Measurements from ENCODE around the gene PKLR. TPM values are rescaled to one million over a fixed set of nuclear protein-coding genes. Genes with fewer than 3 reads are reported as not detected.

PKLR gene
- total and polyA plus RNA-seq, 2 donors (not counting 3 experiments of a cell fraction or from before 2014, with no cell fraction given), result not detected

DNA sequence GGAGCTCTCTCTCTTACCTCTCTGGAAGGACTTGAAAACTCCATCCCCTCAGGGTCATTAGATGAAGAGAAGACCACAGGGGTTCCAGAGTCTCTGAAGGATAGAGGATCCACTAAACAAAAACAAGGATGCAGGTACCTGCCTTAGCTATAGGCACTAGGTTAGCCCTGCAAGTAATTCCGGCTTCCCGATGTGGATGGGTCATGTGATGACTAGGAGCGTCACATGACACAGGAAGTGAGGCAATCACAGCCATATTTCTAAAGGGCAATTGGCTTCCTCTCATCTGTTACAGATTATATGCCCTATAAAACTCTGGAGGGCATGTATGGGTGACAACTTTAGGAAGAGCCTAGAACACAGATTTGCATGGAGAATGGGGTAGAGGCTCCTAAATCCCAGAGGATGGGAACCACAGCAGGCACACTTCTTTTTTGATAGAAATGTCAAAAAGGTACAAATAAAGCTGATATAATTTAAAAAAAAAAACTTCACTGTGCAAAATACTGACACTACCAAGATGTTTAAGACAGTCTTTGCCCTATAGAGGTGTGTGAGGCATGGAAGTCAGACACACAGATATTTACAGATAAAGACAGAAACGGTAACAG is 60.1 kb downstream of the PKLR start:
- Histone ChIP-seq H3K9me3 (replicated peaks; ENCODE audit: control insufficient read depth, insufficient read depth, low read length) (no peaks in the 10 kb centered on the region), H3K9me1 (replicated peaks; ENCODE audit: control insufficient read depth, extremely low read depth, insufficient read depth, low read length) (no peaks in the 10 kb centered on the region), H3K4me1 (ENCODE audit: control insufficient read depth, extremely low read depth, insufficient read depth, low read length) (peaks cover 16% of the 10 kb centered on the region), H3K9ac (replicated peaks; ENCODE audit: extremely low read depth, insufficient read depth, low read length) (peak overlapping the region; percentile 58), H3K27me3 (ENCODE audit: control insufficient read depth in 2 of 2, insufficient read depth in 2 of 2, low read length in 2 of 2) (no peaks in the 10 kb centered on the region), H4K20me1 (replicated peaks; ENCODE audit: control insufficient read depth, extremely low read depth, insufficient read depth, low read length) (no peaks in the 10 kb centered on the region), H3K4me3 (replicated peaks in 1 of 3; ENCODE audit: insufficient read depth in 1 of 3, low read depth in 1 of 3, low read length in 3 of 3) (peak overlapping the region; percentile 38 to 74 (median 46)), H3K4me2 (ENCODE audit: insufficient read depth, low read length) (peak overlapping the region; percentile 82), H3K79me2 (ENCODE audit: control insufficient read depth, insufficient read depth, low read length) (peaks cover 7% of the 10 kb centered on the region), H3K27ac (ENCODE audit: insufficient read depth, low read depth, low read length) (peak overlapping the region; percentile 46), H3K36me3 (ENCODE audit: control insufficient read depth in 2 of 2, extremely low read depth in 1 of 2, insufficient read depth in 2 of 2, low read length in 2 of 2) (peaks cover 8 to 11% of the 10 kb centered on the region in 2 experiments), H2AFZ (ENCODE audit: low read depth, low read length) (peak overlapping the region; percentile 44)
- no peak for TF ChIP-seq FOS (IDR thresholded peaks at IDR 0.05; ENCODE audit: borderline replicate concordance, insufficient read depth, low read length)
- no peak for TF ChIP-seq JUN (IDR thresholded peaks at IDR 0.05; ENCODE audit: borderline replicate concordance, insufficient read depth, insufficient read length, low read depth)
- no peak for TF ChIP-seq GATA2 (IDR thresholded peaks at IDR 0.05; ENCODE audit: insufficient read depth, insufficient read length, low read depth, low read length)
- peak; percentile 48 for TF ChIP-seq POLR2A (IDR thresholded peaks at IDR 0.05; ENCODE audit: low read depth, low read length)
- no peak for TF ChIP-seq MYC (IDR thresholded peaks at IDR 0.05; ENCODE audit: low read depth, low read length)
- TF ChIP-seq, protein P1, sequence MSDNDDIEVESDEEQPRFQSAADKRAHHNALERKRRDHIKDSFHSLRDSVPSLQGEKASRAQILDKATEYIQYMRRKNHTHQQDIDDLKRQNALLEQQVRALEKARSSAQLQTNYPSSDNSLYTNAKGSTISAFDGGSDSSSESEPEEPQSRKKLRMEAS (IDR thresholded peaks at IDR 0.05; ENCODE audit: insufficient read depth, insufficient read length), result peak; percentile 90
- TF ChIP-seq, protein P2, sequence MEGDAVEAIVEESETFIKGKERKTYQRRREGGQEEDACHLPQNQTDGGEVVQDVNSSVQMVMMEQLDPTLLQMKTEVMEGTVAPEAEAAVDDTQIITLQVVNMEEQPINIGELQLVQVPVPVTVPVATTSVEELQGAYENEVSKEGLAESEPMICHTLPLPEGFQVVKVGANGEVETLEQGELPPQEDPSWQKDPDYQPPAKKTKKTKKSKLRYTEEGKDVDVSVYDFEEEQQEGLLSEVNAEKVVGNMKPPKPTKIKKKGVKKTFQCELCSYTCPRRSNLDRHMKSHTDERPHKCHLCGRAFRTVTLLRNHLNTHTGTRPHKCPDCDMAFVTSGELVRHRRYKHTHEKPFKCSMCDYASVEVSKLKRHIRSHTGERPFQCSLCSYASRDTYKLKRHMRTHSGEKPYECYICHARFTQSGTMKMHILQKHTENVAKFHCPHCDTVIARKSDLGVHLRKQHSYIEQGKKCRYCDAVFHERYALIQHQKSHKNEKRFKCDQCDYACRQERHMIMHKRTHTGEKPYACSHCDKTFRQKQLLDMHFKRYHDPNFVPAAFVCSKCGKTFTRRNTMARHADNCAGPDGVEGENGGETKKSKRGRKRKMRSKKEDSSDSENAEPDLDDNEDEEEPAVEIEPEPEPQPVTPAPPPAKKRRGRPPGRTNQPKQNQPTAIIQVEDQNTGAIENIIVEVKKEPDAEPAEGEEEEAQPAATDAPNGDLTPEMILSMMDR (IDR thresholded peaks at IDR 0.05; ENCODE audit: extremely low read depth in 1 of 2, insufficient read depth in 1 of 2, low read depth in 1 of 2, low read length in 2 of 2), result no peak
- TF ChIP-seq POLR2AphosphoS5 (IDR thresholded peaks at IDR 0.05; ENCODE audit: insufficient read depth, low read depth, low read length), result peak; percentile 32
- TF ChIP-seq EZH2 (IDR thresholded peaks at IDR 0.05; ENCODE audit: borderline replicate concordance, low read depth, low read length, severe bottlenecking), result no peak
- dilution Hi-C loops (cut with MboI; ENCODE audit: extremely low pct_ligation_motif_present, low sequenced_read_pairs) (no loop called here), intact Hi-C loops (cut with micrococcal nuclease) (no loop called here)
- BruUV-seq (replicated peaks), result no TSS peak
- peak; percentile 85 for FAIRE-seq
- ChIA-PET POLR2A (no interaction called here), CTCF (interaction anchor here (0.8 to 2.6 kb wide), 3 partner anchors 9 to 34 kb away, joined by 3 to 16 read pairs (median 4); no protein-coding TSS in a partner anchor)
- DNase-seq (ENCODE audit: low read depth, low spot score), result peak; percentile 81

MicroRNA genes within 50 kb of the gene (microRNA counts, 767-probe panel; counts per million panel counts)
- microRNA hsa-miR-555, result 723 counts per million, percentile 96 among the panel's probes with 10 or more counts

Small RNA genes lying within 50 kb of the gene (microRNA-seq; reads per million reads assigned to microRNA genes)
- gene MIR555 (ENCODE audit: borderline number of aligned reads, borderline replicate concordance), result not detected

Other genes starting within 250 kb of the PKLR start
- gene EFNA4, start 237.7 kb downstream of the PKLR start, total RNA-seq, result 16.5 and 17.5 TPM in 2 replicates
- 25.2 and 28.0 TPM in 2 replicates for gene EFNA4, start 237.7 kb downstream of the PKLR start, polyA plus RNA-seq
- 2.2 TPM in 2 replicates for gene EFNA3, start 222.6 kb downstream of the PKLR start, total RNA-seq
- gene EFNA3, start 222.6 kb downstream of the PKLR start, polyA plus RNA-seq, result 2.5 and 4.2 TPM in 2 replicates
- gene EFNA1, start 173.6 kb downstream of the PKLR start, total RNA-seq, result 107 and 111 TPM in 2 replicates
- gene EFNA1, start 173.6 kb downstream of the PKLR start, polyA plus RNA-seq, result 289 and 295 TPM in 2 replicates
- gene SLC50A1, start 165.6 kb downstream of the PKLR start, total RNA-seq, result 29.5 and 30.8 TPM in 2 replicates
- 66.1 and 70.4 TPM in 2 replicates for gene SLC50A1, start 165.6 kb downstream of the PKLR start, polyA plus RNA-seq
- 69.6 and 78.8 TPM in 2 replicates for gene DPM3, start 160.9 kb downstream of the PKLR start, total RNA-seq
- 258 and 315 TPM in 2 replicates for gene DPM3, start 160.9 kb downstream of the PKLR start, polyA plus RNA-seq
- gene KRTCAP2, start 128.1 kb downstream of the PKLR start, total RNA-seq, result 170 and 207 TPM in 2 replicates
- gene KRTCAP2, start 128.1 kb downstream of the PKLR start, polyA plus RNA-seq, result 362 and 409 TPM in 2 replicates
- 9.6 and 10.0 TPM in 2 replicates for gene TRIM46, start 127.6 kb downstream of the PKLR start, total RNA-seq
- 9.5 and 12.7 TPM in 2 replicates for gene TRIM46, start 127.6 kb downstream of the PKLR start, polyA plus RNA-seq
- gene THBS3, start 93.5 kb downstream of the PKLR start, total RNA-seq, result 22.4 and 23.6 TPM in 2 replicates
- 25.7 and 29.4 TPM in 2 replicates for gene THBS3, start 93.5 kb downstream of the PKLR start, polyA plus RNA-seq
- gene MTX1, start 92.7 kb downstream of the PKLR start, total RNA-seq, result 49.1 and 53.0 TPM in 2 replicates
- gene MTX1, start 92.7 kb downstream of the PKLR start, polyA plus RNA-seq, result 109 and 137 TPM in 2 replicates
- 61.8 and 62.7 TPM in 2 replicates for gene ENTREP3, start 46.0 kb downstream of the PKLR start, total RNA-seq
- 26.6 and 27.4 TPM in 2 replicates for gene ENTREP3, start 46.0 kb downstream of the PKLR start, polyA plus RNA-seq
- gene SCAMP3, start 39.1 kb downstream of the PKLR start, total RNA-seq, result 80.1 and 80.8 TPM in 2 replicates
- gene SCAMP3, start 39.1 kb downstream of the PKLR start, polyA plus RNA-seq, result 306 and 342 TPM in 2 replicates
- 61.7 and 69.1 TPM in 2 replicates for gene CLK2, start 27.9 kb downstream of the PKLR start, total RNA-seq
- 80.9 and 84.8 TPM in 2 replicates for gene CLK2, start 27.9 kb downstream of the PKLR start, polyA plus RNA-seq
- gene HCN3, start 24.0 kb downstream of the PKLR start, total RNA-seq, result 1.8 and 3.3 TPM in 2 replicates
- 4.1 and 4.6 TPM in 2 replicates for gene HCN3, start 24.0 kb downstream of the PKLR start, polyA plus RNA-seq
- 630 and 670 TPM in 2 replicates for gene FDPS, start 7.4 kb upstream of the PKLR start, total RNA-seq
- 508 and 646 TPM in 2 replicates for gene FDPS, start 7.4 kb upstream of the PKLR start, polyA plus RNA-seq
- gene RUSC1, start 19.5 kb upstream of the PKLR start, total RNA-seq, result 40.3 and 42.4 TPM in 2 replicates
- 46.6 and 63.3 TPM in 2 replicates for gene RUSC1, start 19.5 kb upstream of the PKLR start, polyA plus RNA-seq